KOPT-K1 (cell line): ENCODE data around the gene AP4B1.

Experiments used
- H3K27ac ChIP-seq: fragments of 200-600 bp; sonication (generic); 2 replicates; pipeline ENCODE4 v1.5.1; 2016; ENCODE audit warnings: antibody characterized with exemption, mild to moderate bottlenecking, low read depth, low read length; ENCODE audit not compliant: poor library complexity, severe bottlenecking
- H3K36me3 ChIP-seq: fragments of 200-600 bp; sonication (generic); 2 replicates; pipeline ENCODE4 v1.5.1; 2017; ENCODE audit warnings: antibody characterized with exemption, mild to moderate bottlenecking, low read length, moderate library complexity; ENCODE audit not compliant: insufficient read depth
- H3K9me3 ChIP-seq: fragments of 200-600 bp; sonication (generic); 2 replicates; pipeline ENCODE4 v1.5.1; 2017; ENCODE audit warnings: antibody characterized with exemption, low read length, mild to moderate bottlenecking; ENCODE audit not compliant: insufficient read depth, poor library complexity, severe bottlenecking

The AP4B1 gene

DNA sequence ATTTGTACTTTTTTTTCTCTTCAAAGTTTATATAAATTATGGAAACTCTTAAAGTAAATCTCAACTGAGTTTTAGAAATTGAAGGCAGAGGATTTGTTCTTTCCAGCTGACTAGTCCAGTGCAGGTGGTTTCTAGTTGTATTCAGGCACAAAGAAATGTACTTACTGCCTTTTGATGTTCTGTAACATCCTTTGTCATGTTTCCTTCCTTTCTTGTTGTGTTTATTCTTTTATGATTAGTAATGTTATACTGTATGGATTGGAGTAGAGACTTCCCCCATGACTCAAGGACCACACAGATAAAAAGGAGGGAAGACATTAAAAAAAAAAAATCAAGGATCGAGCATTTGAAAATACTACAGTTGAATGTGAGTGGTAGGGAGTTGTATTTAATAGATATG, 32.5 kb upstream of the AP4B1 start:
- H3K36me3 ChIP-seq = peaks cover 26% of the 10 kb centered on the region
- no peaks in the 10 kb centered on the region for H3K9me3 ChIP-seq
- peak overlapping the region; percentile 20 for H3K27ac ChIP-seq

DNA sequence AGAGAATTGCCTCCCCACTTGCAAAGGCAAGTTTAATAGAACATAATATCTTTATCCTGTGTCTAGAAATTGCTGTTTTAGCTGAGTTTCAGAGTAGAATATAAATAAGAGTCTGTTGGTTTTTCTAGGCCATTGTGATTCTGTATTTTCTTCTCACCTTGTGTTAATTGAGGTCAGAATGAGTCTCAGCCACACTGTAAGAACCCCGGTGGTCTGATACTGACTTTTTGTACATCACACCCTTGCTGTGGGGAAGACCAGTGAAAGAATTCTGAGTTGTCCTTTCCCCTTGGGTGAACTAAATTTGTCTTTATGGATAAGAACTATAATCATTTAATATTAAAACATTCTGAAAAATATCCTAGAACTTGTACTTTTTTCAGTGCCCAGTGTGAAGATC, 31.4 kb upstream of the AP4B1 start:
- no peaks in the 10 kb centered on the region for H3K9me3 ChIP-seq
- H3K36me3 ChIP-seq = peaks cover 18% of the 10 kb centered on the region
- H3K27ac ChIP-seq = no peak overlapping the region

DNA sequence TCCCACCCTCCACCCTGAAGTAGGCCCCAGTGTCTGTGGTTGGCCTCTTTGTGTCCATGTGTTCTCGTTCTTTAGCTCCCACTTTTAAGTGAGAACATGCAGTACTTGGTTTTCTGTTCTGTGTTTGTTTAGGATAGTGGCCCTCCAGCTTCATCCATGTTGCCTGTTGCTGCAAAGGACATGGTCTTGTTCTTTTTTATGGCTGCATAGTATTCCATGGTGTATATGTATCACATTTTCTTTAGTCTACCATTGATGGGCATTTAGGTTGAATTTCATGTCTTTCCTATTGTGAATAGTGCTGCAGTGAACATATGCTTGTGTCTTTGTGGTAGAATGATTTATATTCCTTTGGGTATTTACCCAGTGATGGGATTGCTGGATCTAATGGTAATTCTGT, 30.6 kb upstream of the AP4B1 start:
- H3K36me3 ChIP-seq = peaks cover 10% of the 10 kb centered on the region; the same call in 1 of the 2 replicates
- H3K9me3 ChIP-seq = no peaks in the 10 kb centered on the region
- no peak overlapping the region for H3K27ac ChIP-seq

DNA sequence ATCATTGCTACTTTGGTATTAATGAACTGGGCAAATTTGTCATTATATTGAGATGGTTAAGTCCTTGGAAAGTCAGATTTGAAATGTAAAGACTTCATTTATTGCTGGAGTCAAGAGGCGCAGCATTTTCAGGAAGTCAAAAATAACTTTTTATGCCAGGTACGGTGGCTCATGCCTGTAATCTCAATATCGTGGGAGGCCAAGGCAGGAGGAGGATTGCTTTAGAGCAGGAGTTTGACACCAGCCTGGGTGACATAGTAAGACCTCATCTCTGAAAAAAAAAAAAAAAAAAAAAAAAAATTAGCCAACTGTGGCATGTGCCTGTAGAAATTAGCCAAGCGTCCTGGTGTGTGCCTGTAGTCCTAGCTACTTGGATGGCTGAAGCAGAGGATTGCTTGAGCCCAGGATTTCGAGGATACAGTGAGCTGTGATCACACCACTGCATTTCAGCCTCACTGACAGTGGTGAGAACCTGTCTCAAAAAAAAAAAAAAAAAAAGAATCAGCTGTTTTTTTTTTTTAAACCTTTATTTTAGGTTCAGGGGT, 30.0 kb upstream of the AP4B1 start:
- Histone ChIP-seq H3K9me3 (no peaks in the 10 kb centered on the region), H3K36me3 (peaks cover 10% of the 10 kb centered on the region; the same call in 1 of the 2 replicates), H3K27ac (no peak overlapping the region)

DNA sequence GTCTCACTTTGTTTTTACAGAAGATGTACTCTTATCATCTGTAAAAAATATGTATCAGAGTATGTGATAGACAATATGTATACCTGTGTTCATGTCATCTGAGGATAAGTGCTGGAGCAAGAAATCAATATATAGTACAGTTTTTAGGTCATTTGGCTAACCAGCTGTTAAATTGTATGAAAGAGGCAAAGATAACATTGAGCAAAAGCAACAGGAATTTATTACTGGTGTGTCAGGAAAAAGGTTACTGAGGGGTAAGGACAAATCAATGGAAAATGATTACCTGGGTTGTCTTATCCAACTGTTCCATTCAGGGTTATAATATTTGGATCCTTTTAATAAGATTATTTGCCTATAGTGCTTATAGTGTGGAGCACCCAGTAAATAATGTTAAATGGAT, 29.4 kb upstream of the AP4B1 start:
- peak overlapping the region; percentile 91 for H3K27ac ChIP-seq

DNA sequence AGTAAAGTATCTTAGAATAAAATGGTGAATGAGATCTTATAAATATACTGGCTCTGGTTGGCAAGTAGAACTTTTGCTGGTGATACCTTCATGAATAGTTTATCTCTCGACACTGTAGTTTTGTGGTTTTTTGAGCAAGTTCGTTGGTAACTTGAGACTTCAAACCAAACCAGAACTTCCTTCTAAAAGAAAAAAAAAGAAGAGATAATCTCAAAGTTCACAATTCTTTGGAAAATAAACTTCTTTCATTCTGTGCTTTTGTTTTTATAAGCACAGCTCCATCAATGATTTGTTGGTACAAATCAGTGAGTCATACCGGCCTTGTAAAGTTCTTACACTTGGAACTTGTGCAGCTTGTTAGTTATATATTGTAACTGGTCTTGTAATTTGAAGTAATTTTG, 26.9 kb upstream of the AP4B1 start:
- Histone ChIP-seq H3K9me3 (no peaks in the 10 kb centered on the region), H3K27ac (peak overlapping the region; percentile 91), H3K36me3 (peaks cover 10% of the 10 kb centered on the region; the same call in 1 of the 2 replicates)

More for the DNA sequence above, 29.4 kb upstream of the AP4B1 start:
- Histone ChIP-seq H3K36me3 (peaks cover 10% of the 10 kb centered on the region; the same call in 1 of the 2 replicates), H3K9me3 (no peaks in the 10 kb centered on the region)

DNA sequence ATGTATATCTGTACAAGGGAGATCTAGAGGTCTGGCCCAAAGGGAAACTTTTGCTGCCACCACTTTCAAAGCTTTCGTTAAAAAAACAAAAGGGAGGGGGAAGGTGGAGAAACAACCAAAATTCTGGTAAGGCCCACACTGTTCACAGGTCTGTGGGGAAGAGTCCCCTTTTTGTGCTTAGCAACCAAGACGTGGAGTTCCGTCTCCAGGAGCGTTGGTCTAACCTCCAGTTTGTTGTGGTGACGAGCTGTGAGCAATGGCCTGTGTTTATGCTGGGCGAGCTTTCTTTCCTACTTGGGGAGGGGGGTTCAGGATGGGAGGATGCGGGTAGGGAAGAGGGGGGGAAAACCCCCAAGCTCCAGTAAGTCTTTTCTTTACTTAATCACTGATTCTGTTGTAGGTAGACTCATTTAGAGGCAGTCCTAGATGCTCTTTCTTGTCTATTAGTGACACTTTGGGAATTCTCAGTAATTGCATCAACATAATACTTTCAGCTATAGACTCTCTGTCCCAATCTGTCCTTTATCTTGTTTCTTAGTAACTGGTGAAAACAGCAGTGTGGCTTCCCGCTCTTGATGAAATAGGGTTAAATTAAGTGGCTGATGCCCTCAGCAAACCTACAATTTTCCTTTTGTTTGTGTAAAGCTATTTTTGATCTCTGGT, 26.0 kb upstream of the AP4B1 start:
- Histone ChIP-seq H3K27ac (peak overlapping the region; percentile 91), H3K36me3 (peaks cover 10% of the 10 kb centered on the region; the same call in 1 of the 2 replicates), H3K9me3 (no peaks in the 10 kb centered on the region)

DNA sequence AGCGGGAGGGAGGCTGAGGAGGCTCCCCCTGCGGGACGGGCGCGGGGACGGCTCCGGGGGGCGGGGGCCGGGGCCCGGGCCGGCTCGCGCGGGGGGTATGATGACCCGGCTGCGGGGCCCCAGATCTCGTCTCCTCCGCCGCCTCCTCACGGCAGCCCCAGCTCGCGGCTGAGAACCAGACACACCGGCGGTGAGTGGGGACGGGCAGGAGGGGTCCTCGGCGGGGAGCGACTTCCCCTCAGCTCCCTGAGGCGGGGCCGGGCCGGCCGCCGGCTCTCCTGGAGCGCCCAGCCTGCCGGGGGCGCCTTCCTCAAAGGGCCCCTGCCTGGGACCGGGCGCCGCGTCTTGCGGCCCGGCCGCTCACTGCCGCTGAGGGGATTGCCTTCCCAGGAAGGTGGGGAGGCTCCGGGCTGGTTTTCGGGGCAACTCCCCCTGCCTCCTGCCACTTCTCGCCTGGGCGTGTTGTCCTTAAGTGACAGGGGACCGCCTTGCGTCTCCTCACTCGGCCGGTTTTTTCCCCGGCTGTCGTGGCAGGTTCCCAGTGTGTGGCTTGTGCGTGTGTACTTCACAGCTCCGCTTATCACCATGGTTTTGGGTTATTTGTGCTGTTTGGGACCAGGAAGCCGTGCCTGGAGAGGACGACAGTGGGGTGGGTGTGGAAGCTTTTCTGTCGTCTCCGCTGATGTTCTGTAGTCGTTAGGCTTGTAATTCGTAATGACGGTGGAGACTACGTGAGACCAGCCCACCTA, 25.3 kb upstream of the AP4B1 start:
- Histone ChIP-seq H3K27ac (peak overlapping the region; percentile 91), H3K9me3 (no peaks in the 10 kb centered on the region), H3K36me3 (peaks cover 10% of the 10 kb centered on the region; the same call in 1 of the 2 replicates)

DNA sequence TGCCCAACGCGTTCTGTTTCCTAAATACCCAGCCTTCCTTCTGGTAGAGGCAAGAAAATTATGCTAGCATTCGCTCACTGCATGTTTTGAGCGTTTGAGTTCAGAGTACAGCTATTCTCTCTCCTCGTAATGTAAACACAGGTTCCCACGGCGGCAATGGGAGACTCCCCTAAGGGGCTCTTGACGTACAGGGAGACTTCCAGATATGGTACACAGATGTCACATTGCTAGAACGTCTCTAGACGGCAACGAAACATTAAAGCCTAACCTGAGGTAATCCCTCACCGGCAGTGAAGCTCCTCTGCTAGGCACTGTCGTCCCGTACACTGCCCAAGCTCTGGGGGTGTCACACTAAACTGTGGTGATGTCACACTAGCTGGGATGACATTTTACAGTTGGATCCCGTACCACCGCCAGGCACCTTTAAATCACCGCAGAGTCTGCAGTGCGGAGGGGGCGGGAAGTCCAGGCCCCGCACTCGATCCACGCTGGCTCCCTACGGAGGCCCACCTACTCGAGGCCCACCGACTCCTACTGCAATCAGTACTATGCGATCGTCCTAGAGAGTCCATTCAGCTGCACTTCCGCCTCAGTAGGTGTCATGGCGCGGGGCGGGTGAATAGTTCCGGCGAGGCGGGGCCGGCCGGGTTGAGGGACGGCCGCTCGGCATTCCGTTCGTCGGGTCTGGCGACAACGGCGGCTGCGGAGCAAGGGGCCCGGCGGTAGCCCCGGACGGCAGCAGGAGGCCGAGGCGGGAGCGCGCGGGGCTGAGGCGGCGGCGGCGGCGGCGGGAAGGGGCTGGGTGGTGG, 24.5 kb upstream of the AP4B1 start, which contains the start of gene HIPK1:
HIPK1 (plus strand) TSS at position 384 of the 809 bp plus-strand sequence.
- H3K9me3 ChIP-seq = no peaks in the 10 kb centered on the region
- peaks cover 10% of the 10 kb centered on the region; the same call in 1 of the 2 replicates for H3K36me3 ChIP-seq
- peak within 1 kb of the TSS; percentile 91 for H3K27ac ChIP-seq

DNA sequence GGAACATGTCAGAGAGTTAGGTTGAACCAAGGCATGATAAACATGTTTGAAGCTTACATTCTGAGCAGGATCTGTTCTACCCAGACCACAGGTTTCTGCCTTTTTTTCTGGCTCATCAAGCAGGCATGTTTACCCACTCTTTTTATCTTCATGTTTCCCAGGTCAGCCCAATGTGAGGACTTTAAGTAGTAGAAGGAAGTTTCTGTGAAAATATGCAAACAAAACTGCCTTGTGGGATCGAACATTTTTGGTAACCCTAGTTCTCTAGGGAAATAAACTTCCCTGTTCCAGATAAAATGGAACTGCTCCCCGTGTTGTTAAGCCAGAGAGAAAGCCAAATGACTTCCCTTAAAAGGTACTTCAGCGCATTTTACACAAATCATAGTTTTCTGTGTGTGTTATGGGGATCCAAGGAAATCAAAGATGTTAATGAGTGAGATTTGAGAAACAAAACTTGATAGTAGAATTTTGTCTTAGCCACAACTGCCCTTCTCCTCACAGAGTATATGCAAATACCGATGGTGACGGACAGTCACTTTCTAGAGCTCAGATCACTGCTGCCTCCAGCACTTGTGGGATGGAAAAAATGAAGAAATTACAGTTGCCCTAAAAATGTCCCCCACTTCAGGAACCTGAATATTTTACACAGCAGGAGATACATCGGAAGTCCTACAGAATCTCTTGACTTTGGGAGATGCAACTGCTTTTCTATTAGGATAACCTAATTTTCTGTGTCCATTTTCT, 23.8 kb upstream of the AP4B1 start:
- H3K36me3 ChIP-seq = 0 out of 2 replicates have a peak, but pooled peaks cover 2% of the 10 kb centered on the region
- H3K9me3 ChIP-seq = no peaks in the 10 kb centered on the region
- H3K27ac ChIP-seq = peak overlapping the region; percentile 91

DNA sequence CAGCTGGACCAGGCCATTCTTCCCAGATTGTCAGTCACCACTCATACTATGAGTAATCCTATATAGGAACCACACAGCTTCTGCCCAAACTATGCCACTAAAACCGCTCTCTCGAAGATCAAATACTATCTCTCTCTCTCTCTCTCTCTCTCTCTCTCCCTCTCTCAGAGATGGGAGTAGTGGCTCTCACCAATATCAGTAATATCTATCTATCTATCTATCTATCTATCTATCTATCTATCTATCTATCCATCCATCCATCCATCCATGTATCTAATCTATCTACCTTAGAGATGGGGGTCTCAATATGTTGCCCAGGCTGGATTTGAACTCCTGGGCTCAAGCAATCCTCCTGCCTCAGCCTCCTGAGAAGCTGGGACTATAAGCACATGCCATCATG, 19.9 kb upstream of the AP4B1 start:
- Histone ChIP-seq H3K36me3 (no peaks in the 10 kb centered on the region), H3K9me3 (no peaks in the 10 kb centered on the region), H3K27ac (no peak overlapping the region)

DNA sequence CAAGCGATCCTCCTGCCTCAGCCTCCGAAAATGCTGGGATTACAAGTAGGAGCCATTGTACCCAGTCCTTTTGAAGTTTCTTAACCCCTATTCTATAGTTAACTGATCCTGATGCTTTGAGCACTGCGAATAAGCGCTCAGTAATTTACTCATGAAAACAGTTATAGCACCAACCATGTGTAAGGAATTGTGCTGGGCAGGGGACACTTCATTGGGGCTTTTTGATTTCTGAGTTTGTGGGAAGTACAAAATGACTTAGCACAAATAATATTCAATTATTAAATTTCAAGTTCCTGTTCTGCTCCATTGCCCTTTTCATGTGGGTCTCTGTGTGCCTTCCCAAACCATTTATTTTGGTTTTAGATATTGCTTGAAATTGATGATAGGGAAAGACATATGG, 18.4 kb upstream of the AP4B1 start:
- Histone ChIP-seq H3K27ac (no peak overlapping the region), H3K36me3 (no peaks in the 10 kb centered on the region), H3K9me3 (no peaks in the 10 kb centered on the region)

DNA sequence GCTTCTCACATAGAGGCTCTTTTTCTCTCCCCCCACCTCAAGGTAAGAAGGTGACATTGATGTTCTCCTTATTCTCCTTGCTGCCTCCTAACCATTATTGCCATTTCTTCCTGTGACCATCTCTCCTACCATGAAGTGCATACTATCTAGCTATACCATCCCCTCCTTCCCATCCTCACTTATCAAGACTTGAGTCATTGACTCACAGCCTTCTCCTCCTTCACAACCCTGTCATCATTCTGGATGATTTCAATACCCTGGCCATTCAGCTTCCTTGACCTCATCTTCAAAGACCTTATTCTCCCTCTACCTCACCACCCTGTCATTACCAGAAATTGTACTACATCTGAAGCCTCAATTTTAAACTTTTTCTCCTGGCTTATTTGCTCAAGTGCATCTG, 13.6 kb upstream of the AP4B1 start:
- H3K9me3 ChIP-seq = no peaks in the 10 kb centered on the region
- H3K36me3 ChIP-seq = peaks cover 26% of the 10 kb centered on the region
- no peak overlapping the region for H3K27ac ChIP-seq

DNA sequence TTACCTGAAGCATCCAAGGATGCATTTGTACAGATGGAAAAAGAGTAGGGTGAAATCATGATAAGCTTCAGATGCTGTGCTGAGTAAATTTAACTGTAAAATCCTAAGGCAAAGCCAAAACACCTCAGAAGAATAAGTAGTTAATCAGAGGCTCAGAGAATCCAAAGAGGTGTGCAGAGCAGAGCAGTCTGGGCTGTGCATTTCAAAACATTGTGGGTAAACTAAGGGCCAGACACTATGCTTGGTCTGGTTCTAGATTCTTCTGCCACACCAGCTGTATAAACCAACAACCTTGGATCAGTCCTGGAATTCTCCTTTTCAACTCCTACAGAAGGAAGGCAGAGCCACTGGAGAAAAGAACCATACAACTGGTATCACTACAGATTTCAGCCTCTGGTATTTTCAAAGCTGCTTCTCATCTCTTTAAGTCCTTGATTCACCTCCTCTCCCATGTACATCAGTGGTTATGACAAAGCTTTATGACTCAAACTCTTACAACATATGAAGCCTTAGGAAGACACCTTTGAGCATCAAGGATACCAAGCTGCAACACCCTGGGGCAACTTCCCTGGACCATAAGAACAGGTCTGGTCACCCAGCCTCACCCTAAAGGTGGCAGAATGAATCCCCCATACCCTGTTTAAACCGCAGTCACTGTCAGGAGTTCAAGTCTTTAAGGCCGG, 12.9 kb upstream of the AP4B1 start:
- no peaks in the 10 kb centered on the region for H3K9me3 ChIP-seq
- H3K27ac ChIP-seq = no peak overlapping the region
- peaks cover 33% of the 10 kb centered on the region for H3K36me3 ChIP-seq
